Transverse colon (tissue), 4 donors: ENCODE results near the gene ATG16L1. TPM values are rescaled to one million over a fixed set of nuclear protein-coding genes. Genes with fewer than 3 reads are reported as not detected.

Experiments
- DNase-seq: peaks from one replicate; pipeline ENCODE4 v3.0.0-alpha.2; 2019
- H3K27ac ChIP-seq, 4 donors: fragments of 200-600 bp; sonication (generic); 2 replicates each; pipeline ENCODE4 v1.5.1; 2016 to 2018; ENCODE audit warnings: inconsistent platforms in 4 of 4
- H3K27me3 ChIP-seq: fragments of 200-600 bp; sonication (generic); 2 replicates; pipeline ENCODE4 v1.5.1; 2017; ENCODE audit warnings: inconsistent platforms
- H3K36me3 ChIP-seq, 4 donors: fragments of 200-600 bp; sonication (generic); 2 replicates each; pipeline ENCODE4 v1.5.1; 2017 to 2019; ENCODE audit warnings: inconsistent platforms in 4 of 4
- H3K4me1 ChIP-seq, 4 donors: fragments of 200-600 bp; sonication (generic); 2 replicates each; pipeline ENCODE4 v1.5.1; 2017 to 2020; ENCODE audit warnings: inconsistent platforms in 4 of 4
- H3K4me3 ChIP-seq, 4 donors: fragments of 200-600 bp; sonication (generic); 1 replicate in 1 of 4; 2 replicates in 3 of 4; pipeline versions ENCODE4 v1.5.1 to v1.6.1; 2017 to 2019; ENCODE audit warnings: inconsistent platforms in 4 of 4
- H3K9me3 ChIP-seq, 2 donors: fragments of 200-600 bp; sonication (generic); 2 replicates each; pipeline ENCODE4 v1.5.1; 2017 to 2019; ENCODE audit warnings: inconsistent platforms in 2 of 2
- EP300 ChIP-seq: sonication (generic); formaldehyde crosslinking; IDR thresholded peaks from one replicate; pipeline ENCODE4 v1.6.1; 2017; ENCODE audit warnings: antibody characterized with exemption, low read depth
- POLR2A ChIP-seq: fragments of 450-650 bp; IDR thresholded peaks from one replicate; pipeline ENCODE4 v1.6.1; 2016; ENCODE audit warnings: antibody characterized with exemption, mild to moderate bottlenecking, moderate library complexity
- POLR2AphosphoS5 ChIP-seq, 3 donors: sonication (generic); formaldehyde crosslinking; IDR thresholded peaks; one replicate each; pipeline ENCODE4 v1.6.1; 2016; ENCODE audit warnings: antibody characterized with exemption in 3 of 3
- WGBS, 2 donors: methylation state at CpG; one replicate each; pipeline ENCODE4 v1.1.5; 2018; ENCODE audit warnings: low coverage in 1 of 2; 5-methylcytosine and 5-hydroxymethylcytosine counted together
- in situ Hi-C, 4 donors: fragments of 200-750 bp; cut with MboI; loops; one replicate each; pipeline versions ENCODE4 v1.15.0 to v1.15.1; 2017; ENCODE audit warnings: low sequenced_read_pairs in 3 of 4, low pct_ligation_motif_present in 1 of 4, low pct_unique_long_range_greater_than_20kb in 1 of 4
- intact Hi-C: fragments of 100-400 bp; cut with DNase I; formaldehyde crosslinking; loops from one replicate; pipeline ENCODE4 v1.15.1; 2023; ENCODE audit warnings: low total_unique reads
- total RNA-seq, 4 donors: library from RNA; depleted of rRNA; stranded (reverse); fragments of >200 nt; gene quantifications; one replicate each; pipeline ENCODE4 v1.1.0, GENCODE V29; 2016
- TF ChIP-seq, protein P1 (sequence below), 5 experiments: fragments of 200-600 bp in 3 of 5; fragments of 450-650 bp in 2 of 5; sonication (generic) in 3 of 5; IDR thresholded peaks; 1 replicate in 2 of 5; 2 replicates in 3 of 5; pipeline ENCODE4 v1.5.1; 2016 to 2017; ENCODE audit warnings: antibody characterized with exemption in 5 of 5, inconsistent platforms in 3 of 5, mild to moderate bottlenecking in 2 of 5, moderate library complexity in 1 of 5

Gene ATG16L1
- total RNA-seq, 4 donors from 2014 or later = 10.1 to 101 (median 50.3) TPM

DNA sequence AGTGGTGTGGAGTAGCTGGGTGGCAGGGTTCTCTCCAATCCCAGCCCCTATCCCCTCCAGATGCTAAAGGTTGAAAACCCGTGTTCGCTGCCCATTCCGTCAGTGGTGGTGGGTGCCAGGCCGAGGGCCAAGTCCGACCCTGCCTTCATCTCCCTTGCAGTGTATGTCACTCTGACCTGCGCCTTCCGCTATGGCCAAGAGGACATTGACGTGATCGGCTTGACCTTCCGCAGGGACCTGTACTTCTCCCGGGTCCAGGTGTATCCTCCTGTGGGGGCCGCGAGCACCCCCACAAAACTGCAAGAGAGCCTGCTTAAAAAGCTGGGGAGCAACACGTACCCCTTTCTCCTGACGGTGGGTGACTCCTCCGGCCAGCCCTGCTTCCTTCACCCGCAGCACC lies 69.0 kb downstream of the ATG16L1 start:
- 92% methylated on average over 17 of the region's 17 CpGs; no CpG with 5 or more reads in 1 of the 2 donors for WGBS, 2 donors
- Histone ChIP-seq H3K4me1 (no peaks in the 10 kb centered on the region), H3K4me3 (no peak overlapping the region), H3K27ac (no peak overlapping the region), H3K36me3 (no peaks in the 10 kb centered on the region), H3K27me3 (no peaks in the 10 kb centered on the region), H3K9me3 (no peaks in the 10 kb centered on the region)
- no peak for TF ChIP-seq POLR2AphosphoS5 (IDR thresholded peaks at IDR 0.05)
- TF ChIP-seq POLR2A = no peak
- TF ChIP-seq, protein P1, sequence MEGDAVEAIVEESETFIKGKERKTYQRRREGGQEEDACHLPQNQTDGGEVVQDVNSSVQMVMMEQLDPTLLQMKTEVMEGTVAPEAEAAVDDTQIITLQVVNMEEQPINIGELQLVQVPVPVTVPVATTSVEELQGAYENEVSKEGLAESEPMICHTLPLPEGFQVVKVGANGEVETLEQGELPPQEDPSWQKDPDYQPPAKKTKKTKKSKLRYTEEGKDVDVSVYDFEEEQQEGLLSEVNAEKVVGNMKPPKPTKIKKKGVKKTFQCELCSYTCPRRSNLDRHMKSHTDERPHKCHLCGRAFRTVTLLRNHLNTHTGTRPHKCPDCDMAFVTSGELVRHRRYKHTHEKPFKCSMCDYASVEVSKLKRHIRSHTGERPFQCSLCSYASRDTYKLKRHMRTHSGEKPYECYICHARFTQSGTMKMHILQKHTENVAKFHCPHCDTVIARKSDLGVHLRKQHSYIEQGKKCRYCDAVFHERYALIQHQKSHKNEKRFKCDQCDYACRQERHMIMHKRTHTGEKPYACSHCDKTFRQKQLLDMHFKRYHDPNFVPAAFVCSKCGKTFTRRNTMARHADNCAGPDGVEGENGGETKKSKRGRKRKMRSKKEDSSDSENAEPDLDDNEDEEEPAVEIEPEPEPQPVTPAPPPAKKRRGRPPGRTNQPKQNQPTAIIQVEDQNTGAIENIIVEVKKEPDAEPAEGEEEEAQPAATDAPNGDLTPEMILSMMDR (IDR thresholded peaks at IDR 0.05) = no peak
- TF ChIP-seq EP300 = no peak
- intact Hi-C loops = no loop called here
- in situ Hi-C loops = no loop called here
- DNase-seq = no peak

DNA sequence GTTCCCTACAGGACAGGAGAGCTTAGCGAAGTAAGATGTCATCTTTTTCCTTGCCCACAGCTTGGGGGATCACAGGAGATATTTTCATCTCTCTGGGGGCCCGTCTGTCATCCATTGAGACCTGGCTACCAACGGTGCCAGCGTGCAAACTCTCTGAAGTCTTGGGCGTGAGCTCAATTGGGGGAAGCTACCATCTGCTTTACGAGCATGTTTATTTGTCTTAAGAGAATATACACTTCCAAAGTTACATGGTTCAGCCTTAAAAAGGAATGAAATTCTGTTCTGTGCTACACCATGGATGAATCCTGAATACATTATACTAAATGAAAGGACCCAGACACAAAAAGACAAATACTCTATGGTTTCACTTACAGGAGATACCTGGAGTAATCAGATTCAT lies 69.7 kb downstream of the ATG16L1 start:
- no peak overlapping the region for H3K4me3 ChIP-seq
- no peaks in the 10 kb centered on the region for H3K36me3 ChIP-seq
- DNase-seq = no peak
- TF ChIP-seq POLR2AphosphoS5 (IDR thresholded peaks at IDR 0.05) (no peak), EP300 (no peak), POLR2A (no peak)
- TF ChIP-seq, protein P1 (IDR thresholded peaks at IDR 0.05) = no peak
- intact Hi-C loops (no loop called here), in situ Hi-C loops (no loop called here)
- no peaks in the 10 kb centered on the region for H3K9me3 ChIP-seq
- H3K27me3 ChIP-seq = no peaks in the 10 kb centered on the region
- no peak overlapping the region for H3K27ac ChIP-seq
- 71 to 75% methylated on average over 2 to 6 of the region's 6 CpGs for WGBS, 2 donors
- H3K4me1 ChIP-seq = no peaks in the 10 kb centered on the region

DNA sequence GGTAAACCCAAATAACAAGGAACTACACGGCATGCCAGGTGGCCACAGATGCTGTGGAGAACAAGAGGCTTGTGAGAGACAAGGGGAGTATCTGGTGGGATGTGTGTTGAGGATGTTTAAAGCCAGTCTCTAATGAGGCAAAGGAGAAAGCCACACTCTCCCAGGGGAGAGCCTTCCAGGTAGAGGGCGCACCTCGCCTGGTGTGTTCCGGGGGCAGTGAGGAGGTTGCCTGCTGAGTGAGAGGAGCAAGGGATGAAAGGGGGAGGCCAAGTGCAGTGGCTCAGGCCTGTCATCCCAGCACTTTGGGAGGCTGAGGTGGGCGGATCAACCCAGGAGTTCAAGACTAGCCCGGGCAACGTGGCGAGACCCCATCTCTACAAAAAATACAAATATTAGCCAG lies 72.4 kb downstream of the ATG16L1 start:
- WGBS, 2 donors = 93 to 100% methylated on average over 3 to 8 of the region's 8 CpGs
- no peaks in the 10 kb centered on the region for H3K9me3 ChIP-seq
- no peaks in the 10 kb centered on the region for H3K4me1 ChIP-seq
- no peak for DNase-seq
- H3K36me3 ChIP-seq = no peaks in the 10 kb centered on the region
- H3K4me3 ChIP-seq = no peak overlapping the region
- in situ Hi-C loops (no loop called here), intact Hi-C loops (no loop called here)
- no peaks in the 10 kb centered on the region for H3K27me3 ChIP-seq
- no peak overlapping the region for H3K27ac ChIP-seq
- TF ChIP-seq EP300 = no peak
- no peak for TF ChIP-seq POLR2A
- no peak for TF ChIP-seq POLR2AphosphoS5 (IDR thresholded peaks at IDR 0.05)
- TF ChIP-seq, protein P1 (IDR thresholded peaks at IDR 0.05) = no peak

DNA sequence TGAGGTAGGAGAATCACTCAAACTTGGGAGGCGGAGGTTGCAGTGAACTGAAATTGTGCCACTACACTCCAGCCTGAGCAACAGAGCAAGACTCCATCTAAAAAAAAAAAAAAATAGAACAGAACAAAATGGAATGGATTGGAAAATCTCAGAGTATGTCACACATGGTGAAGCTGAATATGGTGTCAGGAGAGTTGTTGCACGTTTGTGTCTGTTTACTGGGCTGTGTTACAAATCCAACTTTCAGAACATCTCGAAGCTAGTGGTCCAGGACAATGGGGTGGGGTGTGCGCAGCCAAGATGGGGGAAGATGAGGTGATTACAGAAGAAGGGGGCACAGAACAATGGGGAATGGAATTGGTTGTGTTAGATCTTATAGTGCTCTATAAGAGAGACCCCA lies 73.8 kb downstream of the ATG16L1 start:
- TF ChIP-seq POLR2A (no peak), POLR2AphosphoS5 (IDR thresholded peaks at IDR 0.05) (no peak), EP300 (no peak)
- TF ChIP-seq, protein P1 (IDR thresholded peaks at IDR 0.05) = no peak
- Histone ChIP-seq H3K27ac (no peak overlapping the region), H3K27me3 (no peaks in the 10 kb centered on the region), H3K4me1 (no peaks in the 10 kb centered on the region), H3K36me3 (no peaks in the 10 kb centered on the region), H3K9me3 (no peaks in the 10 kb centered on the region), H3K4me3 (no peak overlapping the region)
- whole genome bisulfite sequencing, 2 donors = 73 to 78% methylated on average over 3 to 4 of the region's 4 CpGs
- no peak for DNase-seq
- in situ Hi-C loops = no loop called here
- intact Hi-C loops = no loop called here
